ENCODE data around the gene TBL1X.

DNA sequence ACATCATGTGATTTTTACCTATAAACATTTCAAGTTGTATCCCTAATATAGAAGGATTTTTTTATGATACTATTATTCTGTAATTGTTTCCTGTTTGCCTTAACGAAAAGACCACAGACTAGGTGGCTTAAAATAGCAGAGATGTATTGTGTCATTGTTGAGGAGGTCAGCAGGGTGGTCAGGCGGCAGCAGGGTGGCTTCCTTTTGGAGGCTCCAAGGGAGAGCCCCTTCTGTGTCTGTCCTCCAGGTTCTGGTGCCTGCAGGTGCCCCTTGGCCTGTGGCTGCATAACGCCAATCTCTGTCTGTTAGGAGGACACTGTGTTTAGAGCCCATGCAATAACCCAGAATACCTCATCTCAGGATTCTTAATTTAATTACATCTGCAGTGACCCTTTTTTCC lies 118.1 kb downstream of the TBL1X start:
- TF ChIP-seq, protein P1, sequence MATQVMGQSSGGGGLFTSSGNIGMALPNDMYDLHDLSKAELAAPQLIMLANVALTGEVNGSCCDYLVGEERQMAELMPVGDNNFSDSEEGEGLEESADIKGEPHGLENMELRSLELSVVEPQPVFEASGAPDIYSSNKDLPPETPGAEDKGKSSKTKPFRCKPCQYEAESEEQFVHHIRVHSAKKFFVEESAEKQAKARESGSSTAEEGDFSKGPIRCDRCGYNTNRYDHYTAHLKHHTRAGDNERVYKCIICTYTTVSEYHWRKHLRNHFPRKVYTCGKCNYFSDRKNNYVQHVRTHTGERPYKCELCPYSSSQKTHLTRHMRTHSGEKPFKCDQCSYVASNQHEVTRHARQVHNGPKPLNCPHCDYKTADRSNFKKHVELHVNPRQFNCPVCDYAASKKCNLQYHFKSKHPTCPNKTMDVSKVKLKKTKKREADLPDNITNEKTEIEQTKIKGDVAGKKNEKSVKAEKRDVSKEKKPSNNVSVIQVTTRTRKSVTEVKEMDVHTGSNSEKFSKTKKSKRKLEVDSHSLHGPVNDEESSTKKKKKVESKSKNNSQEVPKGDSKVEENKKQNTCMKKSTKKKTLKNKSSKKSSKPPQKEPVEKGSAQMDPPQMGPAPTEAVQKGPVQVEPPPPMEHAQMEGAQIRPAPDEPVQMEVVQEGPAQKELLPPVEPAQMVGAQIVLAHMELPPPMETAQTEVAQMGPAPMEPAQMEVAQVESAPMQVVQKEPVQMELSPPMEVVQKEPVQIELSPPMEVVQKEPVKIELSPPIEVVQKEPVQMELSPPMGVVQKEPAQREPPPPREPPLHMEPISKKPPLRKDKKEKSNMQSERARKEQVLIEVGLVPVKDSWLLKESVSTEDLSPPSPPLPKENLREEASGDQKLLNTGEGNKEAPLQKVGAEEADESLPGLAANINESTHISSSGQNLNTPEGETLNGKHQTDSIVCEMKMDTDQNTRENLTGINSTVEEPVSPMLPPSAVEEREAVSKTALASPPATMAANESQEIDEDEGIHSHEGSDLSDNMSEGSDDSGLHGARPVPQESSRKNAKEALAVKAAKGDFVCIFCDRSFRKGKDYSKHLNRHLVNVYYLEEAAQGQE (IDR thresholded peaks at IDR 0.05; ENCODE audit: insufficient read depth in 1 of 2, low read depth in 2 of 2, low read length in 1 of 2), result no peak
- TF ChIP-seq, protein P2, sequence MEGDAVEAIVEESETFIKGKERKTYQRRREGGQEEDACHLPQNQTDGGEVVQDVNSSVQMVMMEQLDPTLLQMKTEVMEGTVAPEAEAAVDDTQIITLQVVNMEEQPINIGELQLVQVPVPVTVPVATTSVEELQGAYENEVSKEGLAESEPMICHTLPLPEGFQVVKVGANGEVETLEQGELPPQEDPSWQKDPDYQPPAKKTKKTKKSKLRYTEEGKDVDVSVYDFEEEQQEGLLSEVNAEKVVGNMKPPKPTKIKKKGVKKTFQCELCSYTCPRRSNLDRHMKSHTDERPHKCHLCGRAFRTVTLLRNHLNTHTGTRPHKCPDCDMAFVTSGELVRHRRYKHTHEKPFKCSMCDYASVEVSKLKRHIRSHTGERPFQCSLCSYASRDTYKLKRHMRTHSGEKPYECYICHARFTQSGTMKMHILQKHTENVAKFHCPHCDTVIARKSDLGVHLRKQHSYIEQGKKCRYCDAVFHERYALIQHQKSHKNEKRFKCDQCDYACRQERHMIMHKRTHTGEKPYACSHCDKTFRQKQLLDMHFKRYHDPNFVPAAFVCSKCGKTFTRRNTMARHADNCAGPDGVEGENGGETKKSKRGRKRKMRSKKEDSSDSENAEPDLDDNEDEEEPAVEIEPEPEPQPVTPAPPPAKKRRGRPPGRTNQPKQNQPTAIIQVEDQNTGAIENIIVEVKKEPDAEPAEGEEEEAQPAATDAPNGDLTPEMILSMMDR (IDR thresholded peaks at IDR 0.05), result no peak
- TF ChIP-seq POLR2AphosphoS5 (IDR thresholded peaks at IDR 0.05; ENCODE audit: low read depth, low read length), result no peak
- TF ChIP-seq TCF7L2 (IDR thresholded peaks at IDR 0.05; ENCODE audit: low read depth, low read length), result no peak
